Body of pancreas (tissue), 4 donors: Measurements from ENCODE around the gene CYP2W1.

Experiments used
- POLR2A ChIP-seq, 3 donors: fragments of 450-650 bp; IDR thresholded peaks; one replicate each; pipeline ENCODE4 v1.6.1; 2016; ENCODE audit warnings: antibody characterized with exemption in 3 of 3, mild to moderate bottlenecking in 2 of 3
- TF ChIP-seq, protein P1 (sequence below), 7 experiments: fragments of 450-650 bp in 4 of 7; fragments of 200-600 bp in 3 of 7; sonication (generic) in 3 of 7; IDR thresholded peaks; one replicate each; pipeline ENCODE4 v1.5.1; 2016 to 2019; ENCODE audit warnings: antibody characterized with exemption in 7 of 7

DNA sequence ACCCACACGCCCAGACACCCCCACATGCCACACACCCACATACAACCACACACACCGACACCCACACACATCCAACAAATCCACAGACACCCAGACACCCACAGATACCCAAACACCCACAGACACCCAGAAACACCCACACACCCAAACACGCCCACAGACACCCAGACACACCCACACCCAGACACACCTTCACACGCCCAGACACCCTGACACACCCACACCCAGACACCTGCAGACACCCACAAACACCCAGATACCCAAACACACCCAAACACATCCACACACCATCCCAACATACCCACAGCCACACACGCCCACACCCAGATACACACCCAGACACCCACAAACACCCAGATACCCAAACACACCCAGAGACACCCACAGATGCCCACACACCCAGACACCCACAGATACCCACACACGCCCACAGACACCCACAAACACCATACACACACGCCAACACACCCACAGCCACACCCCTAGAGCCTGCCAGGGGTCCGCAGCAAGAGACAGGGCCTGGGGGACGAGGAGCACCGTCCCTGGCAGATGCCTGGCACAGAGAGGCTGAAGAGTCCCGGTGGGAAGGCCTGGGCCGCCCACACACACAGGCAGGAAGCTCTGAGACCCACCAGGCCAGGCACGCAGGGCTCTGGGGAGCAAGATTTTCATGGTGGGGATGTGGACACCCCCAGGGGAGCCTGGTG lies 28.5 kb downstream of the CYP2W1 start:
- TF ChIP-seq, protein P1, sequence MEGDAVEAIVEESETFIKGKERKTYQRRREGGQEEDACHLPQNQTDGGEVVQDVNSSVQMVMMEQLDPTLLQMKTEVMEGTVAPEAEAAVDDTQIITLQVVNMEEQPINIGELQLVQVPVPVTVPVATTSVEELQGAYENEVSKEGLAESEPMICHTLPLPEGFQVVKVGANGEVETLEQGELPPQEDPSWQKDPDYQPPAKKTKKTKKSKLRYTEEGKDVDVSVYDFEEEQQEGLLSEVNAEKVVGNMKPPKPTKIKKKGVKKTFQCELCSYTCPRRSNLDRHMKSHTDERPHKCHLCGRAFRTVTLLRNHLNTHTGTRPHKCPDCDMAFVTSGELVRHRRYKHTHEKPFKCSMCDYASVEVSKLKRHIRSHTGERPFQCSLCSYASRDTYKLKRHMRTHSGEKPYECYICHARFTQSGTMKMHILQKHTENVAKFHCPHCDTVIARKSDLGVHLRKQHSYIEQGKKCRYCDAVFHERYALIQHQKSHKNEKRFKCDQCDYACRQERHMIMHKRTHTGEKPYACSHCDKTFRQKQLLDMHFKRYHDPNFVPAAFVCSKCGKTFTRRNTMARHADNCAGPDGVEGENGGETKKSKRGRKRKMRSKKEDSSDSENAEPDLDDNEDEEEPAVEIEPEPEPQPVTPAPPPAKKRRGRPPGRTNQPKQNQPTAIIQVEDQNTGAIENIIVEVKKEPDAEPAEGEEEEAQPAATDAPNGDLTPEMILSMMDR (IDR thresholded peaks at IDR 0.05): no peak
- TF ChIP-seq POLR2A (IDR thresholded peaks at IDR 0.05): no peak
